K562 (cell line): ENCODE results near the gene HSD17B2. TPM values are rescaled to one million over a fixed set of nuclear protein-coding genes. Genes with fewer than 3 reads are reported as not detected.

Experiments used
- ATAC-seq: fragments of 200-7000 bp; cut with Tn5 transposase; 3 replicates; pipeline ENCODE4 v1.9.1; 2020; ENCODE audit warnings: moderate library complexity
- BruUV-seq: library from RNA; stranded (reverse); fragments of 400-500 nt; replicated peaks from 2 replicates; lab custom pipeline; 2021; lab: Mats Ljungman, UMichigan
- CTCF ChIA-PET: fragments of 300-600 bp; formaldehyde crosslinking; extraction: SDS; loops from one replicate; lab custom pipeline; 2021; ENCODE audit warnings: low intra/inter-chr PET ratio; lab: Yijun Ruan, JAX
- POLR2A ChIA-PET: fragments of 300-600, 350-650 bp; sonication (Branson Sonifier 250); formaldehyde crosslinking; extraction: SDS; loops from one replicate; lab custom pipeline; 2021; ENCODE audit warnings: antibody characterized with exemption, inconsistent platforms; lab: Yijun Ruan, JAX
- DNase-seq, 4 experiments: peaks; one replicate each; pipeline versions ENCODE4 v3.0.0 to v3.0.0-alpha.2; 2011 to 2018; ENCODE audit warnings: low spot score in 3 of 4, mixed read lengths in 3 of 4; ENCODE audit errors: extremely low read depth in 1 of 4
- FAIRE-seq: peaks from 2 replicates; lab custom pipeline; 2011; peaks lifted over from hg19 to GRCh38; lab: Jason Lieb, UNC
- H2AFZ ChIP-seq: 2 replicates; pipeline ENCODE4 v1.6.0; 2011; ENCODE audit warnings: low read depth, low read length, control low read depth, inconsistent platforms
- H3K27ac ChIP-seq: fragments of 200-600 bp; 3 replicates; pipeline ENCODE4 v1.8.0; 2011; ENCODE audit warnings: low read depth, mild to moderate bottlenecking, control low read depth, inconsistent platforms, low read length, moderate library complexity, mixed read lengths; ENCODE audit errors: extremely low read depth
- H3K27me3 ChIP-seq, 2 experiments: fragments of 300-600 bp in 1 of 2; 2 replicates in 1 of 2; 3 replicates in 1 of 2; pipeline versions ENCODE4 v1.6.0 to v1.8.0; 2011; ENCODE audit warnings: inconsistent platforms in 2 of 2, low read length in 2 of 2, mild to moderate bottlenecking in 1 of 2, mixed read lengths in 1 of 2, moderate library complexity in 1 of 2; ENCODE audit not compliant: control insufficient read depth in 2 of 2, insufficient read depth in 2 of 2
- H3K36me3 ChIP-seq: fragments of 300-600 bp; 3 replicates; pipeline ENCODE4 v1.8.0; 2011; ENCODE audit warnings: mild to moderate bottlenecking, low read length, inconsistent platforms; ENCODE audit not compliant: control insufficient read depth, insufficient read depth
- H3K4me1 ChIP-seq, 2 experiments: fragments of 200-600 bp in 1 of 2; replicated peaks in 1 of 2; 2 replicates in 1 of 2; 3 replicates in 1 of 2; pipeline versions ENCODE4 v1.5.1 to v1.8.0; 2011; ENCODE audit warnings: inconsistent platforms in 2 of 2, low read length in 2 of 2, mild to moderate bottlenecking in 1 of 2, mixed read lengths in 1 of 2, moderate library complexity in 1 of 2; ENCODE audit not compliant: control insufficient read depth in 2 of 2, insufficient read depth in 2 of 2
- H3K4me2 ChIP-seq: 2 replicates; pipeline ENCODE4 v1.6.1; 2011; ENCODE audit warnings: low read length, control low read depth, inconsistent platforms, mixed read lengths; ENCODE audit not compliant: insufficient read depth
- H3K4me3 ChIP-seq: fragments of 200-600 bp; sonication (generic), shearing (Covaris generic); 2 replicates; pipeline ENCODE4 v1.5.1; 2016; ENCODE audit warnings: control low read depth, inconsistent platforms
- H3K79me2 ChIP-seq: fragments of 200-600 bp; 3 replicates; pipeline ENCODE4 v1.8.0; 2011; ENCODE audit warnings: low read length, inconsistent platforms; ENCODE audit not compliant: control insufficient read depth, insufficient read depth
- H3K9ac ChIP-seq, 2 experiments: 2 replicates each; pipeline versions ENCODE4 v1.6.0 to v1.6.1; 2011; ENCODE audit warnings: low read depth in 2 of 2, low read length in 2 of 2, control low read depth in 1 of 2, inconsistent platforms in 1 of 2, mild to moderate bottlenecking in 1 of 2, mixed read lengths in 1 of 2; ENCODE audit not compliant: insufficient read depth in 1 of 2
- H3K9me1 ChIP-seq: one replicate; pipeline ENCODE4 v1.6.0; 2011; ENCODE audit warnings: inconsistent platforms, mild to moderate bottlenecking, low read length, moderate library complexity; ENCODE audit not compliant: control insufficient read depth, insufficient read depth
- H3K9me3 ChIP-seq: replicated peaks from 2 replicates; pipeline ENCODE4 v1.5.1; 2011; ENCODE audit warnings: low read depth, low read length, inconsistent platforms; ENCODE audit not compliant: control insufficient read depth, insufficient read depth
- H4K20me1 ChIP-seq: replicated peaks from 2 replicates; pipeline ENCODE4 v1.6.1; 2011; ENCODE audit warnings: low read length, inconsistent platforms, mixed read lengths; ENCODE audit not compliant: control insufficient read depth, insufficient read depth
- CBFA2T2 ChIP-seq: fragments of 450-650 bp; conservative IDR thresholded peaks from 2 replicates; pipeline ENCODE4 v1.6.1; 2017; ENCODE audit warnings: mild to moderate bottlenecking
- PTRF ChIP-seq: fragments of 450-650 bp; IDR thresholded peaks from 2 replicates; pipeline ENCODE4 v1.6.1; 2016; ENCODE audit warnings: mild to moderate bottlenecking, missing genetic modification characterization, missing compliant biosample characterization
- SMARCA4 ChIP-seq: fragments of 450-650 bp; IDR thresholded peaks from 2 replicates; pipeline ENCODE4 v1.6.1; 2016
- SMARCA5 ChIP-seq: fragments of 450-650 bp; IDR thresholded peaks from 2 replicates; pipeline ENCODE4 v1.6.1; 2016
- STAT5A ChIP-seq: IDR thresholded peaks from 2 replicates; pipeline ENCODE4 v1.6.1; 2012; ENCODE audit warnings: low read length, inconsistent platforms, borderline replicate concordance
- ZKSCAN3 ChIP-seq: fragments of 250-450 bp; sonication (Bioruptor Pico); IDR thresholded peaks from 2 replicates; pipeline ENCODE4 v1.4.0; 2020
- WGBS: fragments of 100-300 bp; shearing (Covaris generic); methylation state at CpG from one replicate; pipeline ENCODE4 v1.1.6; 2016; ENCODE audit warnings: low coverage, mixed read lengths; ENCODE audit not compliant: insufficient coverage; ENCODE audit errors: missing lambda C conversion rate; 5-methylcytosine and 5-hydroxymethylcytosine counted together
- in situ Hi-C: fragments of 300-500 bp; cut with MboI; formaldehyde crosslinking; loops from 4 replicates; pipeline ENCODE4 v1.15.0; 2018; ENCODE audit warnings: inconsistent platforms, mixed read lengths
- intact Hi-C: fragments of 100-400 bp; cut with micrococcal nuclease; formaldehyde crosslinking; loops from 2 replicates; pipeline ENCODE4 v1.14.2; 2022
- polyA plus RNA-seq, 8 experiments: library from polyadenylated mRNA; depleted of rRNA in 4 of 8; stranded (reverse) in 5 of 8; unstranded in 3 of 8; fragments of >200 nt; fragmentation: Nextera tagmentation in 2 of 8; fragmentation: Illumina TruSeq in 1 of 8; extraction: Ambion mirVana in 2 of 8; extraction: Trizol in 1 of 8; gene quantifications; 2 replicates each; pipeline versions ENCODE4 v1.2.1 to v1.2.3, GENCODE V29; 2011 to 2014; ENCODE audit warnings: inconsistent platforms in 1 of 8, missing spikeins in 1 of 8
- total RNA-seq, 7 experiments: library from RNA; depleted of rRNA in 6 of 7; stranded (reverse); fragments of >200 nt in 6 of 7; fragmentation: Illumina TruSeq in 2 of 7; extraction: Trizol in 2 of 7; gene quantifications; 2 replicates each; pipeline versions ENCODE4 v1.2.1 to v1.2.3, GENCODE V29; 2011 to 2021; ENCODE audit warnings: low replicate concordance in 1 of 7
- TF ChIP-seq, protein P1 (sequence below), 2 experiments: fragments of 150-350 bp in 1 of 2; IDR thresholded peaks; 2 replicates each; pipeline ENCODE4 v1.6.1; 2012 to 2016; ENCODE audit warnings: low read depth in 2 of 2, low read length in 2 of 2, mild to moderate bottlenecking in 1 of 2, moderate library complexity in 1 of 2
- TF ChIP-seq, protein P2 (sequence below): fragments of 450-650 bp; IDR thresholded peaks from 2 replicates; pipeline ENCODE4 v1.6.1; 2017; ENCODE audit warnings: antibody characterized with exemption, mild to moderate bottlenecking
- TF ChIP-seq, protein P3 (sequence below): fragments of 250-450 bp; sonication (Bioruptor Pico); IDR thresholded peaks from 2 replicates; pipeline ENCODE4 v1.5.0; 2021; ENCODE audit warnings: mild to moderate bottlenecking, moderate library complexity

Gene HSD17B2
- total and polyA plus RNA-seq, 9 of the 15 experiments (the other 6 are each of a cell fraction or from before 2014, with no cell fraction given) = not detected

DNA sequence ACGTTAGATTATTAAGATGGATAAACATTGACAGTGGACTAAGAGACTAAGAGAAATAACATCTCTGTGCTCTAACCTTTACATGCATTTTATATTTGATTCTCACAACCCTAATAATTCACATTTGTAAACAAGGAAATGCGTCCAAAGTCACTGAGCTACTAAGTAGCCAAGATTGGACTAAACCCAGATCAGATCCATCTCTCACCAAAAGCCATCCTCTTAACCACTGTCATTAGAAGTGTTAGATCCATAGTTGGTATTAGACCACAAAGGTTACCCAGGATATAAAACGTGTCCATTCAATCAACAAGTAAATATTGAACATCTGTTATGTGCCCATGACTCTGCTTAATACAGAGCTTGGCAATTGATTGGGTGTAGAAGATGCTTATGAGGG is 5.2 kb downstream of the HSD17B2 start:
- ATAC-seq (no peak), DNase-seq (no peak), FAIRE-seq (no peak)
- WGBS = 0% methylated on average over 3 of the region's 3 CpGs
- no peak overlapping the region for H3K4me3 ChIP-seq
- ChIA-PET CTCF (no interaction called here), POLR2A (interaction anchor here (0.8 kb wide), 1 partner anchor 10 kb away, joined by 3 read pairs; no protein-coding TSS in a partner anchor)
- H3K79me2 ChIP-seq = no peaks in the 10 kb centered on the region
- no peaks in the 10 kb centered on the region for H3K9me3 ChIP-seq
- H3K27me3 ChIP-seq = peaks cover 0 to 9% of the 10 kb centered on the region in 2 experiments; a peak in 1 of 5 replicates
- intact Hi-C loops (no loop called here), in situ Hi-C loops (no loop called here)
- no peaks in the 10 kb centered on the region for H3K4me1 ChIP-seq
- H2AFZ ChIP-seq = no peak overlapping the region
- TF ChIP-seq STAT5A = no peak
- TF ChIP-seq, protein P1, sequence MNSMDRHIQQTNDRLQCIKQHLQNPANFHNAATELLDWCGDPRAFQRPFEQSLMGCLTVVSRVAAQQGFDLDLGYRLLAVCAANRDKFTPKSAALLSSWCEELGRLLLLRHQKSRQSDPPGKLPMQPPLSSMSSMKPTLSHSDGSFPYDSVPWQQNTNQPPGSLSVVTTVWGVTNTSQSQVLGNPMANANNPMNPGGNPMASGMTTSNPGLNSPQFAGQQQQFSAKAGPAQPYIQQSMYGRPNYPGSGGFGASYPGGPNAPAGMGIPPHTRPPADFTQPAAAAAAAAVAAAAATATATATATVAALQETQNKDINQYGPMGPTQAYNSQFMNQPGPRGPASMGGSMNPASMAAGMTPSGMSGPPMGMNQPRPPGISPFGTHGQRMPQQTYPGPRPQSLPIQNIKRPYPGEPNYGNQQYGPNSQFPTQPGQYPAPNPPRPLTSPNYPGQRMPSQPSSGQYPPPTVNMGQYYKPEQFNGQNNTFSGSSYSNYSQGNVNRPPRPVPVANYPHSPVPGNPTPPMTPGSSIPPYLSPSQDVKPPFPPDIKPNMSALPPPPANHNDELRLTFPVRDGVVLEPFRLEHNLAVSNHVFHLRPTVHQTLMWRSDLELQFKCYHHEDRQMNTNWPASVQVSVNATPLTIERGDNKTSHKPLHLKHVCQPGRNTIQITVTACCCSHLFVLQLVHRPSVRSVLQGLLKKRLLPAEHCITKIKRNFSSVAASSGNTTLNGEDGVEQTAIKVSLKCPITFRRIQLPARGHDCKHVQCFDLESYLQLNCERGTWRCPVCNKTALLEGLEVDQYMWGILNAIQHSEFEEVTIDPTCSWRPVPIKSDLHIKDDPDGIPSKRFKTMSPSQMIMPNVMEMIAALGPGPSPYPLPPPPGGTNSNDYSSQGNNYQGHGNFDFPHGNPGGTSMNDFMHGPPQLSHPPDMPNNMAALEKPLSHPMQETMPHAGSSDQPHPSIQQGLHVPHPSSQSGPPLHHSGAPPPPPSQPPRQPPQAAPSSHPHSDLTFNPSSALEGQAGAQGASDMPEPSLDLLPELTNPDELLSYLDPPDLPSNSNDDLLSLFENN (IDR thresholded peaks at IDR 0.05; ENCODE audit: low read depth in 2 of 2, low read length in 2 of 2) = no peak
- TF ChIP-seq, protein P2, sequence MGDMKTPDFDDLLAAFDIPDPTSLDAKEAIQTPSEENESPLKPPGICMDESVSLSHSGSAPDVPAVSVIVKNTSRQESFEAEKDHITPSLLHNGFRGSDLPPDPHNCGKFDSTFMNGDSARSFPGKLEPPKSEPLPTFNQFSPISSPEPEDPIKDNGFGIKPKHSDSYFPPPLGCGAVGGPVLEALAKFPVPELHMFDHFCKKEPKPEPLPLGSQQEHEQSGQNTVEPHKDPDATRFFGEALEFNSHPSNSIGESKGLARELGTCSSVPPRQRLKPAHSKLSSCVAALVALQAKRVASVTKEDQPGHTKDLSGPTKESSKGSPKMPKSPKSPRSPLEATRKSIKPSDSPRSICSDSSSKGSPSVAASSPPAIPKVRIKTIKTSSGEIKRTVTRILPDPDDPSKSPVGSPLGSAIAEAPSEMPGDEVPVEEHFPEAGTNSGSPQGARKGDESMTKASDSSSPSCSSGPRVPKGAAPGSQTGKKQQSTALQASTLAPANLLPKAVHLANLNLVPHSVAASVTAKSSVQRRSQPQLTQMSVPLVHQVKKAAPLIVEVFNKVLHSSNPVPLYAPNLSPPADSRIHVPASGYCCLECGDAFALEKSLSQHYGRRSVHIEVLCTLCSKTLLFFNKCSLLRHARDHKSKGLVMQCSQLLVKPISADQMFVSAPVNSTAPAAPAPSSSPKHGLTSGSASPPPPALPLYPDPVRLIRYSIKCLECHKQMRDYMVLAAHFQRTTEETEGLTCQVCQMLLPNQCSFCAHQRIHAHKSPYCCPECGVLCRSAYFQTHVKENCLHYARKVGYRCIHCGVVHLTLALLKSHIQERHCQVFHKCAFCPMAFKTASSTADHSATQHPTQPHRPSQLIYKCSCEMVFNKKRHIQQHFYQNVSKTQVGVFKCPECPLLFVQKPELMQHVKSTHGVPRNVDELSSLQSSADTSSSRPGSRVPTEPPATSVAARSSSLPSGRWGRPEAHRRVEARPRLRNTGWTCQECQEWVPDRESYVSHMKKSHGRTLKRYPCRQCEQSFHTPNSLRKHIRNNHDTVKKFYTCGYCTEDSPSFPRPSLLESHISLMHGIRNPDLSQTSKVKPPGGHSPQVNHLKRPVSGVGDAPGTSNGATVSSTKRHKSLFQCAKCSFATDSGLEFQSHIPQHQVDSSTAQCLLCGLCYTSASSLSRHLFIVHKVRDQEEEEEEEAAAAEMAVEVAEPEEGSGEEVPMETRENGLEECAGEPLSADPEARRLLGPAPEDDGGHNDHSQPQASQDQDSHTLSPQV = no peak
- TF ChIP-seq, protein P3, sequence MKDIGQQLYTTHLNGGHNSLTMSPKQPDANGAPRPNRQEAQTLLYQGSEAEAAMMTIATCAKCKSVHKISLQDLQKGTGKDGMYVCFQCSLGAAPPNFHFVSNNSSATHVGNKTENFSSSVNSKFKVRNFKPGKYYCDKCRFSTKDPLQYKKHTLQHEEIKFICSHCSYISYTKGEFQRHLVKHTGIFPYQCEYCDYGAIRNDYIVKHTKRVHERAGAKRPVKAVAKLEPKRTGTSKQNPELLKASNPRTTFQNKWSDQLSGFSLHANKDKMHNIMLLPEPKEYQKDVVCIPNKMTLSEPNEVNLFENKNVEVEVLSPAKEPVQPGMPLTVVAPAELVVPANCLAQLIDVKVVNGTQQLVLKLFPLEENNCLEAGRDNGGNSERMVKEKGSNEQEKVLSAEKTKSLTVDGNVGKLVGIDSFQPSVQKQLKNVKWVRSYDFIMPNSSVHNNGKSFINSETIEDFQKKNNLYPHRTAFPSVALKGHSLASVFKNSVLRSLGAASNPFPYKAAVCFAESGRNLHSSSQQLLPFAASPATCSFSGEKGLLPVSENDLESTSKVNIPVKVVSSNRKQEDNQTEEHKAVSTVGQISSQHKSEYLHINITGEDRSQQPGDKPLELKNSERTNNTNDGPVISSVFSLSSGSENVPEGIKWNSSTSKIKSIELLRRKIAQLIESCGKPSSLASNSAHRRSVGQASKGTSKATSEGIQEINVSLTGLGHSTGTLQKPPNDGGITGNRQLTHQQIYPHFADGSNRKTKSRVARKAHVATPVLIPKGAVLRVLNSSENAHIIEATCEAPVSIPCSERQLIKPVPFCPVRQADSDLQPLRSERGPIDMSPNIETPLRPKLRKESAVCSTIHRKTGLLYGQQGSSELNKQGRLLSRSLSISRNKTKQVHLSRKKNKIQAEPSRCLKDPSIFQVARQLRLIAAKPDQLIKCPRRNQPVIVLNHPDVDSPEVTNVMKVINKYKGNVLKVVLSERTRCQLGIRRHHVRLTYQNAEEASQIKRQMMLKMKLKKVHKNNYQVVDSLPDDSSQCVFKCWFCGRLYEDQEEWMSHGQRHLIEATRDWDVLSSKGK (CRISPR knock-in tag) = no peak
- no peak for TF ChIP-seq SMARCA4
- no peak for TF ChIP-seq PTRF (tag)
- no peak for TF ChIP-seq SMARCA5
- TF ChIP-seq ZKSCAN3 (CRISPR knock-in tag) = no peak
- TF ChIP-seq CBFA2T2 = no peak
- H4K20me1 ChIP-seq = no peaks in the 10 kb centered on the region
- H3K36me3 ChIP-seq = no peaks in the 10 kb centered on the region
- no peak overlapping the region for H3K27ac ChIP-seq
- no TSS peak for BruUV-seq
- H3K9ac ChIP-seq = no peak overlapping the region
- no peak overlapping the region for H3K4me2 ChIP-seq
- no peaks in the 10 kb centered on the region for H3K9me1 ChIP-seq
